ENCODE data around the gene ECM2. TPM values are rescaled to one million over a fixed set of nuclear protein-coding genes. Genes with fewer than 3 reads are reported as not detected.

Gene ECM2
- total and polyA plus RNA-seq, 2 of the 13 experiments (the other 11 are each of a cell fraction or from before 2014, with no cell fraction given), result 0.37 TPM; not detected in 1

- Histone ChIP-seq H2AFZ (ENCODE audit: low read length) (no peak overlapping the region), H3K79me2 (ENCODE audit: insufficient read depth, low read length) (no peaks in the 10 kb centered on the region), H3K9ac (ENCODE audit: insufficient read depth, low read depth, low read length) (no peak overlapping the region), H3K4me2 (ENCODE audit: low read depth, low read length) (no peak overlapping the region), H3K27ac (ENCODE audit: extremely low read length, insufficient read depth, low read length) (no peak overlapping the region), H3K4me1 (ENCODE audit: insufficient read depth, low read length) (peaks cover 13% of the 10 kb centered on the region), H3K9me3 (ENCODE audit: low read length) (no peaks in the 10 kb centered on the region), H3K27me3 (ENCODE audit: control insufficient read depth in 1 of 2, insufficient read depth in 2 of 2, low read length in 2 of 2) (no peaks in the 10 kb centered on the region), H3K36me3 (replicated peaks in 1 of 2; ENCODE audit: control insufficient read depth in 1 of 2, insufficient read depth in 2 of 2, low read length in 2 of 2) (no peaks in the 10 kb centered on the region), H3K4me3 (replicated peaks in 1 of 3; ENCODE audit: insufficient read depth in 1 of 3, low read depth in 2 of 3, low read length in 3 of 3) (no peak overlapping the region), H4K20me1 (ENCODE audit: insufficient read depth, low read length) (no peaks in the 10 kb centered on the region)
- ChIA-PET POLR2A (no interaction called here), CTCF (ENCODE audit: low intra/inter-chr PET ratio, low total read pairs) (no interaction called here)
- DNase-seq (ENCODE audit: low spot score), result no peak
- BruUV-seq (replicated peaks), result no TSS peak
- 89% methylated on average over 7 of the region's 7 CpGs for WGBS (ENCODE audit: low lambda C conversion rate)
- ATAC-seq, result no peak
- in situ Hi-C loops (cut with HindIII; ENCODE audit: extremely low pct_ligation_motif_present, low pct_unique_long_range_greater_than_20kb), result no loop called here
- FAIRE-seq, result no peak
- intact Hi-C loops (cut with micrococcal nuclease; ENCODE audit: unreplicated experiment), result no loop called here
- TF ChIP-seq REST (IDR thresholded peaks at IDR 0.05; ENCODE audit: borderline replicate concordance in 1 of 2, low read depth in 1 of 2, low read length in 2 of 2) (no peak), ZNF180 (CRISPR knock-in tag; IDR thresholded peaks at IDR 0.05; ENCODE audit: borderline replicate concordance, low read depth) (no peak), ZNF550 (CRISPR knock-in tag; IDR thresholded peaks at IDR 0.05; ENCODE audit: borderline replicate concordance) (no peak), ELK4 (CRISPR knock-in tag; IDR thresholded peaks at IDR 0.05; ENCODE audit: borderline replicate concordance) (no peak), ZNF3 (CRISPR knock-in tag; IDR thresholded peaks at IDR 0.05) (no peak), ZNF790 (CRISPR knock-in tag; IDR thresholded peaks at IDR 0.05; ENCODE audit: borderline replicate concordance) (no peak), FOXK1 (CRISPR knock-in tag; IDR thresholded peaks at IDR 0.05; ENCODE audit: borderline replicate concordance, low read depth) (no peak), SOX13 (IDR thresholded peaks at IDR 0.05) (no peak), SOX13 (CRISPR knock-in tag; conservative IDR thresholded peaks at IDR 0.05 in 1 of 2, IDR thresholded peaks at IDR 0.05 in 1 of 2) (no peak), LBX2 (CRISPR knock-in tag; IDR thresholded peaks at IDR 0.05; ENCODE audit: borderline replicate concordance) (no peak), ZBTB10 (CRISPR knock-in tag; IDR thresholded peaks at IDR 0.05; ENCODE audit: borderline replicate concordance) (no peak), BORCS8-MEF2B (CRISPR knock-in tag; IDR thresholded peaks at IDR 0.05) (no peak), RARG (CRISPR knock-in tag; IDR thresholded peaks at IDR 0.05; ENCODE audit: low read depth) (no peak), RAD51 (IDR thresholded peaks at IDR 0.05; ENCODE audit: borderline replicate concordance) (no peak), ELF3 (CRISPR knock-in tag; IDR thresholded peaks at IDR 0.05) (no peak)
- TF ChIP-seq, protein P1, sequence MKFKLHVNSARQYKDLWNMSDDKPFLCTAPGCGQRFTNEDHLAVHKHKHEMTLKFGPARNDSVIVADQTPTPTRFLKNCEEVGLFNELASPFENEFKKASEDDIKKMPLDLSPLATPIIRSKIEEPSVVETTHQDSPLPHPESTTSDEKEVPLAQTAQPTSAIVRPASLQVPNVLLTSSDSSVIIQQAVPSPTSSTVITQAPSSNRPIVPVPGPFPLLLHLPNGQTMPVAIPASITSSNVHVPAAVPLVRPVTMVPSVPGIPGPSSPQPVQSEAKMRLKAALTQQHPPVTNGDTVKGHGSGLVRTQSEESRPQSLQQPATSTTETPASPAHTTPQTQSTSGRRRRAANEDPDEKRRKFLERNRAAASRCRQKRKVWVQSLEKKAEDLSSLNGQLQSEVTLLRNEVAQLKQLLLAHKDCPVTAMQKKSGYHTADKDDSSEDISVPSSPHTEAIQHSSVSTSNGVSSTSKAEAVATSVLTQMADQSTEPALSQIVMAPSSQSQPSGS (CRISPR knock-in tag; IDR thresholded peaks at IDR 0.05), result no peak
These were observed 57.0 kb downstream of the ECM2 start for GRCh38 chr9:92478783-92479182.

Data from HepG2 (cell line).